HK-2 (cell line): ENCODE results near the gene AGPS.

Experiments
- DNase-seq: peaks from one replicate; pipeline ENCODE4 v3.0.0-alpha.2; 2018; ENCODE audit not compliant: unreplicated experiment

AGPS gene

DNA sequence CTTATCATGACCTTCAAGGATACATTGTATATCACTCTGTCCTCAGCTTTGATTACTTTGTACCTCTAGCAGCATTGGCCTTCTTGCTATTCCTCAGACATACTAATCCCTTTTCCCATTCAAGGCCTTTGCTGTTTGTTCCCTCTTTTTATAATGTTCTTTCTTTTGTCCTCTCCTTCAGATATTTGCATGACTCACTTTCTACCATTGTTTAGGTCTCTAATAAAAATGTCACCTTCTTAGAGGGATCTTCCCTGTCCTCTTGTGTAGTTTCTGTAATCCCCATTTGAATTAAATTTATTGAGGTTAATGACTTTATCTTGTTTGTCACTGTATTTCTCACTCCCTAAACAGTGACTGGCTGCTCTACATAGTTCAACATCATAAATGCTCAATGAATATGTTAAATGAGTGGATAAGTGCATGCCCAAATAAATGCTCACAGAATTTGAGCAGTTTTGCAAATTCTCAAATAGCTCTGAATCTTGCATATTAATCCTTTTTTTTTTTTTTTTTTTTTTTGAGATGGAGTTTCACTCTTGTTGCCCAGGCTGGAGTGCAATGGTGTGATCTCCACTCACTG lies 135.9 kb downstream of the AGPS start:
- DNase-seq, result no peak

GRCh38 chr2:177529166-177529565 lies 136.6 kb downstream of the AGPS start:
- DNase-seq, result no peak

GRCh38 chr2:177530561-177530960 lies 138.0 kb downstream of the AGPS start:
- no peak for DNase-seq

DNA sequence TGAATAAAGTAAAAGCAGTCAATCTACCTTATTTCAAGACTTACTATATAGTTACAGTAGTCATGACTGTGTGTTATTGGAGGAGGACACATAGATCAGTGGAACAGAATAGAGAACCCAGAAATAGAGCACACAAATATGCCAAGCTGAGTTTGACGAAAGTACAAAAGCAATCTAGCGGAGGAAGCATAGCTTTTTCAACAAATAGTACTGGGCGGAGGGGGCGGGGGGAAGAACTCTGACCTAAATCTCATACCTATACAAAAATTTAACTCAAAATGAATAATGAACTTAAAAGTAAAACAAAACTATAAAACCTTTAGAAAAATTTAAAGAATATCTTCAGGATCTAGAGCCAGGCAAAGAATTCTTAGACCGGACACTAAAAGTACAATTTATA lies 139.1 kb downstream of the AGPS start:
- DNase-seq, result no peak

GRCh38 chr2:177532567-177532966 lies 140.0 kb downstream of the AGPS start:
- no peak for DNase-seq

DNA sequence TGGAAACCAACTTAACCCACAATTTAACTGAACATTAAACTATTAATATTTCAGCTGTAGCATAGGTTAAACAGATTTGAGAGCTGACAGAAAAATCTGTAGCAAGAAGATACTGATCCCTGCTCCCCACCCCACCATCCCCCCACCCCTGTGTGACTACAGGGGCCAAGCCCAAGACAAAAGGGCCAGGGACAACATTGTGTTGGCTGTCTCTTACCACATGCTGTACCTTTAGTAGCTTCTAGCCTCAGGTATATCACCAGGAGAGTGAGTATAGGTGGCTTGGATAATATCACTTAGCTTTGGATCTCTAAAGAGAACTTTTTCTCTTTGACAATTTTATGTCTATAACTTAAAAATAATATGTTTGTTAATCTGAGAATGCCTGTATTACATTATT lies 140.7 kb downstream of the AGPS start:
- no peak for DNase-seq

DNA sequence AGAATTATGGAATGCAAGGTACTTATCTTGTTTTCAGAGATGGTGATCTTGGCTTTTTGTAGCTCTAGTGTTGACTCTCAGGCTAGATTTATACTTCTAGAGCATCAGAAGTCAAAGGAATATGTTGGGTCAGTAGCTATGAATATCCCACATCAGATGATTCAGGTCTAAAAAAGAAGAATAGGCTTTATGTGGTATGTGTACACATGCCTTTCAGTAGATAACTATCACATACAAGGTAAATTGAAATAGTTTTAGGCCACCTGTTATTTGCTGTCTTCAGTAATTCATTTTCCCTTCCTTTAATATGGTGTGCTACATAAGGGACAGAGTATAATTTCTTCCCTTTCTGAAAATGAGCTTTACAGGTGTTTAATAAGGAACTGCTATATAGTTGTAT lies 142.4 kb downstream of the AGPS start:
- DNase-seq, result no peak

DNA sequence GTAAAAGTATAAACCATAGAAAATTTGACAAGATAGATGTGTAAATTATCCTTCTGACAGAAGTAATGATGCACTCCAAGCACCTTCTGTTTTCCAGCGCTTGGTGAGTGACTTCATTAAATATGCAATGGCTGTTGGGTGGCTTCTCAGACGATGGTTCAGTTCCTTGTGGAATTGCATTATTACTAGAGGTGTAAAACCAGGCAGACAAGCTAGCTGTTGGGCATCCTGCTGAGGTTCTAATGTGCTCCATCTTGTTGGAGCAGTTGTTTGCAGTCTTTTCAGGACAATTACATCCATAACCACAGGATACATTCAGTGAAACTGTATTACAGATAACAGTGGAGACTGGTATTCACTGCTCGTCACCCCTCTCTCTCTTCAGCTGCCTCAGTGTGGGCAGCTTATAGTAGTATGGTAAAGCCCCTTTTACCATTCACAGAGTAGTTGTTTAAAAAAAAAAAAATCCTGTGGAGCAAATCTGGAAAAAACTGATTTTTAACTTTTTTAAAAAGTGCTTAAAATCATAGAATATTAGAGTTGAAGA lies 143.5 kb downstream of the AGPS start:
- DNase-seq, result no peak

GRCh38 chr2:177537213-177537612 lies 144.6 kb downstream of the AGPS start:
- no peak for DNase-seq

DNA sequence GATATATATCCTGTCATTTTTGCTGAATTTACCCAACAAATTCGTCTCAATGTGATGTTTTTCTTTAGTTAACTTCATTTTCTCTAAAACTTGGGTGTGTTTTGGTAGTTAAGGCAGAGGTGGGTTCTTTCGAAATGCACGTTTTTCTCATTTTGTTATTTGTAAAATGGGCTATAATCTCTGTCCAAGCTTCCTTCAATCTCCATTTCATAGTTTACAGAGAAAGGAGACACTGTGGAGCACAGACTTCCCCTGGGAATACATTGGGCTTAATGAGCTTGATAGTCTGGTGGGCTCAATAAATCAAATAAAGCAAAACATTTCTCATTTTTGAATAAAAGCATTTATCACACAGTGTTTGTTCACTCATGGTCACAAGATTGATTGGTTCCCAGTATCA lies 145.1 kb downstream of the AGPS start:
- DNase-seq, result no peak

- DNase-seq, result no peak
Observed at GRCh38 chr2:177538323-177538722, 145.8 kb downstream of the AGPS start.

DNA sequence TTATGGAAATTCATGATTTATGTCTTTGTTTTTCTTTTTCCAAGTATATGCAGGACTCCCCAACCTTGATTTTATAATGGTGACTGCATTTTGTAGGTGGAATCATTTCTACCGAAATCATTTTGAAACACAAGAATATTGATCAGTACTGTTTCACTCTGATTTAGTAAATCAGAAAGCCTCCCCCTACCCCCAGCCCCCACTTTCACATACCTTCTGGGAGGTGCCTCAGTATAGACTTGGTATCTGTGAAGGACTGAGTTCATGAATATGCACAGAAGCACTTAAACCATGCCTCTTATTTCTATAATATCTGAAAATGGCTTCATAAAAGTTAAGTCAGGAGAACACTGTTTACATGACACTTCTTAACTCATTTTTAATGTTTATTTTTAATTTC lies 147.7 kb downstream of the AGPS start:
- no peak for DNase-seq

DNA sequence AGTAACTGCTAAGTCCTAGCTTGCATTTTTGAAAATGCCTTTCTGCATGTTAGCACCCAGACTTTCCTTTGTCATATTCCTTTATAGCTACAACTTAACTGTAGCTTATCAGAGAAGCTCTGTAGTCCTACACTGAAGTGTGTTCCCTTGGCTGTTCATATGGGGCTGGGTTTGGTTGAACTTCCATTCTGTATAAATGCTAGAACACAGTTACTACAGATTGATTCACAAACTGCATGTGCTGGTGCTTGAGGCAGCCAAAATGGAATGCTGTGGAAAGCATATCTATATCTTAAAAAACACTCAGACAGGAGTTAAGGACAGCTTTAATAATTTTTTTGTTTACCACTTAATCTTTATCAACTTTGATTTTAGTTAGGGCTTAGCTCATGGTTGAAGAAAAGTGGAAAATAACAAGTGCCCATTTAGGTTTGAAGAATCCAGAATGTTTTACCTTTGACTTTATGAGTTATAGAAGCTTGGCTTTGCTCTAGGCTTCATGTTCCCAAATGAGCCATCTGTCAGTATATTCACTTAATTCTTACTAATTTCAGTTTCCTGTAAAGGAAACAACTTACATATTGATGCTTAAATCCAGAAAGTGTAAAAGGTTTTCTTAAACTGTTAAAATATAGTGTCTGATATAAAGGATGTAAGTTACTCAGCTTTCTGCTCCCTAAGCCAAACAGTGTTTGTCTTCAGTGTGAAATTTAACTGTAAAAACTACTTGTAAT lies 148.9 kb downstream of the AGPS start:
- DNase-seq, result no peak

DNA sequence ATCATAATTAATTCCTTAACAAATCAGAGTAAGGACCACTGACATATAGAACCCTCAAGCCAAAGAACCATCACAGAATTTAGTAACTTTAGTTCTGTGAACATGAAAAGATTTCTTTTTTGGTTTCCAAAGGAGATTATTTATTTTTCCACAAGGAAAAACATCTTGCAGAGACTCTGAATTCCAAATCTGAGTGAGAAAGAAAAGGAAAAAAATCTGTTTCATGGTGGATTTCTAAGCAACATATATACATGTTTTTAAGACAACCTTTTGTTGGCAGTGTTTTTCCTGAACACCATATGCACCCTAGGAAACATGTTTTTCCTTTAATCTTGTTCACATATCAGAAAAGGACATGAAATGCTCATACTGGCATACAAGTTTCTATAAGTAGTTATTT lies 149.8 kb downstream of the AGPS start:
- no peak for DNase-seq

GRCh38 chr2:177543007-177543760 lies 150.6 kb downstream of the AGPS start:
- DNase-seq, result peak; percentile 20

DNA sequence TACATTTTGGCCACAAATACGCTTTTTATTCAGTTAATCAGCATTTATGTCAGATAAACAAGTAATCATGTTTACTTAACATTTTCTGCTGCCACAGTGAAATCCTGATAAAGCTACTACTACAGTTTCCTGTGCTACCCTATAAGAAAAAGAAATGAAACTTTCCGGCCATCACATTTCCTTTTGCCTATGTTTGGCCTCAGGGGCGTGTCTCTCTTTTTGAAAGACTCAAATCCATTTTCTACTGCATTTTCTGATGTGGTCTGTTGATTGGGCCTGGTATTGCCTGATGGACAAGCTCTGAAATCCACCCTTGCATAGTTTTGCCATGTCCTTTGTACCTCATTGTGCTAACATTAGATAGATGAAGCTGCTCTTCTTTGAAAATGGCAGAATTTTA lies 152.6 kb downstream of the AGPS start:
- DNase-seq, result no peak

DNA sequence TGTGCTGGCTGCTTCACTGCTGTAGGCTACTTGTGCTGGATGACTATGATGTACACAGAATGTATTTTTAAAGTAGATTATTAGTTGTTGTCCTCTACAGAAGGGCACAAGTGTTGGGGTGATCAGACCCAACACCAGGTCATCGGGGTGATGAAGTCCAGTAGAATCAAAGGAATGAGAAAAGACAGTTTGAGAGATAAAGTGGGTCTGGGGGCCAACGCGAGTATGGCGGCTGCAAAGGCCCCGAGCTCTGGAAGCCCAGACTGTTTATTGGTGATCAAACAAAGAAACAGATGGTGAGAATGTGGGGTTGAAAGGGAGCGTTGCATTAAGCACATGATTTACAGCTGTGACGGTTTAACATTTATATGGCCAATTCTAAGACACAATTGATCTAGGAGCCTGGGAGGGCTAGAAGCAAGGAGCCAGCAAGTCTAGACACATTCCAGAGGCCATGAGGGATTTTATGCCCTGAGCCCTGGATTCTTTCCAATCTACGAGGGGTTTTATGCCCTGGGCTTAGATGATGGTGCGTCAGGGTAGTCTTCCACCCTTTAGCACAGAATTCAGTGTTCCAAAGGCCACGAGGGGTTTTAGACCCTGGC lies 153.5 kb downstream of the AGPS start:
- no peak for DNase-seq

DNA sequence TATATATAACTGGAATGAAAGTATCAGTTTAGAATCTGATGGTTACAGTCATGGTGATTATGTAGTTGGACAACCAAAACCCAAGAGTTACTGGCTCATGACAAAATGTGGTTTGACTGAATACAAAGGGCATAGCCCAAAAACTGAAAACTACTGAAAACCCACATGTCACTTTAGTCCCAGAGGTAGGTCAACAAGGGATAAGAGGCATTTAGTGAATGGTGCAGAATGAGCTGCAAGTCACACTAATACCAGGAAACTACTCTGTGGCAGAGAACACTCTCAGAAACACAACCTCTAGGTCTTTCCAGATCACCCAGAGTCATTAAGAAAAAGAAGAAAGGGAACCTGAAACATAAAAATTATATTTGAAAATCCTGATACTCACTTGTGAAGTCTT lies 154.5 kb downstream of the AGPS start:
- no peak for DNase-seq

DNA sequence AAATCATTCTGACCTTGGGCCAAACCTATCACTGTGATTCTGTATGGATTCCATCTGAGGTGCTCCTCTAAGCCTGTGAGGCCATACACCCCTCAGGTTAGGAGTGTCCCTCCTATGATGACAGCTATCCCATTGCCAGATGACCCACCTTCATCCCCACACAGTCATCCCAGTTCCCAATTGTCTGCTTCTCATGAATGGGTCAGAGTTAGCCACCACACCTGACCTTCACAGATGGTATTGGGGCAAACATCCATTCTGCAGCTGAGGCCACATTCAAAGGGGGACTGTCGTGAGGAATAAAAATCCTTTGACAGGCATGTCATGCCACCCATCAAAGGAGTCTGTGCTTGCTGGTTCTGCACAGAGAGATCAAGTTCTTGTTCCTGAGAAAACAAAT lies 155.2 kb downstream of the AGPS start:
- DNase-seq, result no peak

GRCh38 chr2:177548636-177549035 lies 156.1 kb downstream of the AGPS start:
- DNase-seq, result no peak

- no peak for DNase-seq
Observed at GRCh38 chr2:177549171-177549570, 156.6 kb downstream of the AGPS start.
